Measurements from ENCODE around the gene SOX1.
A peak's percentile ranks its signal among the peaks of the same experiment; 100 is the strongest.

The SOX1 gene

DNA sequence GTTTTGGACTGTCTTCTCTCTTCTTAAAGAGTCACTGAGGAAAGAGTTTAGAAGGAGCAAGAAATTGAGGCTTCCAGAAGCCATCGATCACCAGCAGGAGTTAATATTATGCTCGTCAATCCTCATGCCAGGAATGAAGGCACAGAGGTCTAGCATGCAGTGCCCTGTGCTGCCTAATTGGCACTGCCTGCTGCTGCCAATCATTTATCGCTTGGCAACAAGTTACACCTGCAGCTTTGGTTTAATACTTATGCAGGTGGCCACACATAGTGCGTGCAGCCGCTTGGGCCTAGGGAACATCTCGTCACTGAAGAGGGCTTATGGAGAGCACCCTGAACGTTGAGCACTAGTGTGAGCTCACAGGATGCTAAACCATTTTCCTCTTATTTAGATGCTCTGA is 2.7 kb upstream of the SOX1 start:
- TF ChIP-seq TAF1 (IDR thresholded peaks at IDR 0.05; ENCODE audit: low read depth, low read length) (no peak), PAX5 (IDR thresholded peaks at IDR 0.05; ENCODE audit: insufficient read depth, low read length, severe bottlenecking) (no peak), SPI1 (IDR thresholded peaks at IDR 0.05; ENCODE audit: low read depth, low read length) (no peak), POU2F2 (IDR thresholded peaks at IDR 0.05; ENCODE audit: low read depth, low read length) (no peak), POLR2A (IDR thresholded peaks at IDR 0.05; ENCODE audit: low read depth, low read length) (no peak), POLR2AphosphoS5 (IDR thresholded peaks at IDR 0.05; ENCODE audit: low read depth, low read length) (no peak)
- no peak for FAIRE-seq
- no peak for DNase-seq (ENCODE audit: insufficient read length, low spot score)

- TF ChIP-seq PAX5 (IDR thresholded peaks at IDR 0.05; ENCODE audit: insufficient read depth, low read length, severe bottlenecking) (no peak), POU2F2 (IDR thresholded peaks at IDR 0.05; ENCODE audit: low read depth, low read length) (no peak), POLR2A (IDR thresholded peaks at IDR 0.05; ENCODE audit: low read depth, low read length) (no peak), SPI1 (IDR thresholded peaks at IDR 0.05; ENCODE audit: low read depth, low read length) (no peak), POLR2AphosphoS5 (IDR thresholded peaks at IDR 0.05; ENCODE audit: low read depth, low read length) (no peak), TAF1 (IDR thresholded peaks at IDR 0.05; ENCODE audit: low read depth, low read length) (no peak)
- FAIRE-seq (no peak), DNase-seq (ENCODE audit: insufficient read length, low spot score) (no peak)
Observed at GRCh38 chr13:112065521-112065866, 1.5 kb upstream of the SOX1 start.

- FAIRE-seq (no peak), DNase-seq (ENCODE audit: insufficient read length, low spot score) (no peak)
- no peak for TF ChIP-seq POLR2A (IDR thresholded peaks at IDR 0.05; ENCODE audit: low read depth, low read length)
- TF ChIP-seq TAF1 (IDR thresholded peaks at IDR 0.05; ENCODE audit: low read depth, low read length): no peak
- no peak for TF ChIP-seq POU2F2 (IDR thresholded peaks at IDR 0.05; ENCODE audit: low read depth, low read length)
- TF ChIP-seq PAX5 (IDR thresholded peaks at IDR 0.05; ENCODE audit: insufficient read depth, low read length, severe bottlenecking): no peak
- TF ChIP-seq POLR2AphosphoS5 (IDR thresholded peaks at IDR 0.05; ENCODE audit: low read depth, low read length): no peak
- TF ChIP-seq SPI1 (IDR thresholded peaks at IDR 0.05; ENCODE audit: low read depth, low read length): no peak
Observed at GRCh38 chr13:112065867-112066623, 904 bp upstream of the SOX1 start.

GRCh38 chr13:112066624-112067004 is 335 bp upstream of the SOX1 start:
- TF ChIP-seq POLR2AphosphoS5 (IDR thresholded peaks at IDR 0.05; ENCODE audit: low read depth, low read length) (no peak), POLR2A (IDR thresholded peaks at IDR 0.05; ENCODE audit: low read depth, low read length) (no peak), SPI1 (IDR thresholded peaks at IDR 0.05; ENCODE audit: low read depth, low read length) (no peak), POU2F2 (IDR thresholded peaks at IDR 0.05; ENCODE audit: low read depth, low read length) (no peak), TAF1 (IDR thresholded peaks at IDR 0.05; ENCODE audit: low read depth, low read length) (no peak), PAX5 (IDR thresholded peaks at IDR 0.05; ENCODE audit: insufficient read depth, low read length, severe bottlenecking) (no peak)
- FAIRE-seq (no peak), DNase-seq (ENCODE audit: insufficient read length, low spot score) (no peak)

DNA sequence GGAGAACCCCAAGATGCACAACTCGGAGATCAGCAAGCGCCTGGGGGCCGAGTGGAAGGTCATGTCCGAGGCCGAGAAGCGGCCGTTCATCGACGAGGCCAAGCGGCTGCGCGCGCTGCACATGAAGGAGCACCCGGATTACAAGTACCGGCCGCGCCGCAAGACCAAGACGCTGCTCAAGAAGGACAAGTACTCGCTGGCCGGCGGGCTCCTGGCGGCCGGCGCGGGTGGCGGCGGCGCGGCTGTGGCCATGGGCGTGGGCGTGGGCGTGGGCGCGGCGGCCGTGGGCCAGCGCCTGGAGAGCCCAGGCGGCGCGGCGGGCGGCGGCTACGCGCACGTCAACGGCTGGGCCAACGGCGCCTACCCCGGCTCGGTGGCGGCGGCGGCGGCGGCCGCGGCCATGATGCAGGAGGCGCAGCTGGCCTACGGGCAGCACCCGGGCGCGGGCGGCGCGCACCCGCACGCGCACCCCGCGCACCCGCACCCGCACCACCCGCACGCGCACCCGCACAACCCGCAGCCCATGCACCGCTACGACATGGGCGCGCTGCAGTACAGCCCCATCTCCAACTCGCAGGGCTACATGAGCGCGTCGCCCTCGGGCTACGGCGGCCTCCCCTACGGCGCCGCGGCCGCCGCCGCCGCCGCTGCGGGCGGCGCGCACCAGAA is 1.1 kb downstream of the SOX1 start:
- FAIRE-seq: no peak
- TF ChIP-seq TAF1 (IDR thresholded peaks at IDR 0.05; ENCODE audit: low read depth, low read length) (no peak), PAX5 (IDR thresholded peaks at IDR 0.05; ENCODE audit: insufficient read depth, low read length, severe bottlenecking) (no peak), POLR2AphosphoS5 (IDR thresholded peaks at IDR 0.05; ENCODE audit: low read depth, low read length) (no peak), POU2F2 (IDR thresholded peaks at IDR 0.05; ENCODE audit: low read depth, low read length) (no peak), SPI1 (IDR thresholded peaks at IDR 0.05; ENCODE audit: low read depth, low read length) (no peak), POLR2A (IDR thresholded peaks at IDR 0.05; ENCODE audit: low read depth, low read length) (no peak)

DNA sequence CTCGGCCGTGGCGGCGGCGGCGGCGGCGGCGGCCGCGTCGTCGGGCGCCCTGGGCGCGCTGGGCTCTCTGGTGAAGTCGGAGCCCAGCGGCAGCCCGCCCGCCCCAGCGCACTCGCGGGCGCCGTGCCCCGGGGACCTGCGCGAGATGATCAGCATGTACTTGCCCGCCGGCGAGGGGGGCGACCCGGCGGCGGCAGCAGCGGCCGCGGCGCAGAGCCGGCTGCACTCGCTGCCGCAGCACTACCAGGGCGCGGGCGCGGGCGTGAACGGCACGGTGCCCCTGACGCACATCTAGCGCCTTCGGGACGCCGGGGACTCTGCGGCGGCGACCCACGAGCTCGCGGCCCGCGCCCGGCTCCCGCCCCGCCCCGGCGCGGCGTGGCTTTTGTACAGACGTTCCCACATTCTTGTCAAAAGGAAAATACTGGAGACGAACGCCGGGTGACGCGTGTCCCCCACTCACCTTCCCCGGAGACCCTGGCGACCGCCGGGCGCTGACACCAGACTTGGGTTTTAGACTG is 1.7 kb downstream of the SOX1 start:
- TF ChIP-seq SPI1 (IDR thresholded peaks at IDR 0.05; ENCODE audit: low read depth, low read length): no peak
- no peak for TF ChIP-seq POLR2AphosphoS5 (IDR thresholded peaks at IDR 0.05; ENCODE audit: low read depth, low read length)
- TF ChIP-seq POU2F2 (IDR thresholded peaks at IDR 0.05; ENCODE audit: low read depth, low read length): no peak
- TF ChIP-seq TAF1 (IDR thresholded peaks at IDR 0.05; ENCODE audit: low read depth, low read length): no peak
- TF ChIP-seq PAX5 (IDR thresholded peaks at IDR 0.05; ENCODE audit: insufficient read depth, low read length, severe bottlenecking): no peak
- no peak for TF ChIP-seq POLR2A (IDR thresholded peaks at IDR 0.05; ENCODE audit: low read depth, low read length)
- no peak for FAIRE-seq
- DNase-seq (ENCODE audit: insufficient read length, low spot score): no peak

More for the DNA sequence above, 1.1 kb downstream of the SOX1 start:
- DNase-seq (ENCODE audit: insufficient read length, low spot score): peak; percentile 13

GRCh38 chr13:112069061-112069844 is 2.3 kb downstream of the SOX1 start:
- DNase-seq (ENCODE audit: insufficient read length, low spot score): no peak
- FAIRE-seq: no peak
- TF ChIP-seq POLR2A (IDR thresholded peaks at IDR 0.05; ENCODE audit: low read depth, low read length) (no peak), SPI1 (IDR thresholded peaks at IDR 0.05; ENCODE audit: low read depth, low read length) (no peak), PAX5 (IDR thresholded peaks at IDR 0.05; ENCODE audit: insufficient read depth, low read length, severe bottlenecking) (no peak), TAF1 (IDR thresholded peaks at IDR 0.05; ENCODE audit: low read depth, low read length) (no peak), POU2F2 (IDR thresholded peaks at IDR 0.05; ENCODE audit: low read depth, low read length) (no peak), POLR2AphosphoS5 (IDR thresholded peaks at IDR 0.05; ENCODE audit: low read depth, low read length) (no peak)

GRCh38 chr13:112069845-112070251 is 2.9 kb downstream of the SOX1 start:
- no peak for FAIRE-seq
- TF ChIP-seq PAX5 (IDR thresholded peaks at IDR 0.05; ENCODE audit: insufficient read depth, low read length, severe bottlenecking) (no peak), POLR2AphosphoS5 (IDR thresholded peaks at IDR 0.05; ENCODE audit: low read depth, low read length) (no peak), SPI1 (IDR thresholded peaks at IDR 0.05; ENCODE audit: low read depth, low read length) (no peak), TAF1 (IDR thresholded peaks at IDR 0.05; ENCODE audit: low read depth, low read length) (no peak), POLR2A (IDR thresholded peaks at IDR 0.05; ENCODE audit: low read depth, low read length) (no peak), POU2F2 (IDR thresholded peaks at IDR 0.05; ENCODE audit: low read depth, low read length) (no peak)
- DNase-seq (ENCODE audit: insufficient read length, low spot score): no peak
